Parathyroid adenoma (tissue), 2 donors: Measurements from ENCODE around the gene ABHD12.
A peak's percentile ranks its signal among the peaks of the same experiment; 100 is the strongest.

Experiments used
- H2AFZ ChIP-seq: fragments of 300-600 bp; sonication (generic); one replicate; pipeline ENCODE4 v1.7.0; 2017; ENCODE audit warnings: antibody characterized with exemption, mild to moderate bottlenecking
- H3K27ac ChIP-seq: fragments of 300-600 bp; sonication (generic); one replicate; pipeline ENCODE4 v1.7.0; 2017
- H3K27me3 ChIP-seq: fragments of 300-600 bp; sonication (generic); one replicate; pipeline ENCODE4 v1.7.0; 2017; ENCODE audit warnings: low read length; ENCODE audit not compliant: control insufficient read depth, insufficient read depth
- H3K36me3 ChIP-seq: fragments of 300-600 bp; sonication (generic); one replicate; pipeline ENCODE4 v1.7.0; 2017; ENCODE audit warnings: low read length; ENCODE audit not compliant: control insufficient read depth, insufficient read depth
- H3K4me1 ChIP-seq: fragments of 300-600 bp; sonication (generic); one replicate; pipeline ENCODE4 v1.7.0; 2017; ENCODE audit warnings: control low read depth
- H3K4me2 ChIP-seq: fragments of 300-600 bp; sonication (generic); one replicate; pipeline ENCODE4 v1.7.0; 2017; ENCODE audit warnings: low read length
- H3K4me3 ChIP-seq: fragments of 300-600 bp; sonication (generic); one replicate; pipeline ENCODE4 v1.7.0; 2017; ENCODE audit warnings: low read depth, low read length
- H3K79me2 ChIP-seq: fragments of 300-600 bp; sonication (generic); one replicate; pipeline ENCODE4 v1.7.0; 2017; ENCODE audit warnings: control low read depth
- H3K9ac ChIP-seq: fragments of 300-600 bp; sonication (generic); one replicate; pipeline ENCODE4 v1.7.0; 2017; ENCODE audit warnings: mild to moderate bottlenecking
- H3K9me3 ChIP-seq: fragments of 300-600 bp; sonication (generic); one replicate; pipeline ENCODE4 v1.7.0; 2017; ENCODE audit warnings: low read length; ENCODE audit not compliant: control insufficient read depth
- CTCF ChIP-seq: fragments of 300-600 bp; sonication (generic); IDR thresholded peaks from one replicate; pipeline ENCODE4 v1.7.0; 2017; ENCODE audit warnings: antibody characterized with exemption, mild to moderate bottlenecking
- donor health status: primary hyperparathyroidism.

ABHD12 gene

GRCh38 chr20:25310921-25311728 lies 79.5 kb downstream of the ABHD12 start:
- Histone ChIP-seq H3K27ac (no peak overlapping the region), H3K27me3 (no peaks in the 10 kb centered on the region), H3K4me2 (peak overlapping the region; percentile 22), H3K79me2 (peaks cover 2% of the 10 kb centered on the region), H3K9me3 (no peaks in the 10 kb centered on the region), H2AFZ (no peak overlapping the region), H3K4me1 (peaks cover 11% of the 10 kb centered on the region), H3K36me3 (no peaks in the 10 kb centered on the region), H3K4me3 (no peak overlapping the region), H3K9ac (no peak overlapping the region)
- no peak for TF ChIP-seq CTCF

- no peak overlapping the region for H3K9ac ChIP-seq
Observed at GRCh38 chr20:25310268-25310920, 80.2 kb downstream of the ABHD12 start.

GRCh38 chr20:25309395-25310267 lies 81.0 kb downstream of the ABHD12 start:
- peaks cover 11% of the 10 kb centered on the region for H3K4me1 ChIP-seq
- H3K9me3 ChIP-seq = no peaks in the 10 kb centered on the region
- H3K4me2 ChIP-seq = peak overlapping the region; percentile 10
- no peak overlapping the region for H3K27ac ChIP-seq
- H3K36me3 ChIP-seq = no peaks in the 10 kb centered on the region
- no peaks in the 10 kb centered on the region for H3K27me3 ChIP-seq
- H3K79me2 ChIP-seq = peaks cover 2% of the 10 kb centered on the region
- H3K9ac ChIP-seq = no peak overlapping the region
- no peak overlapping the region for H2AFZ ChIP-seq
- peak overlapping the region; percentile 0 for H3K4me3 ChIP-seq
- no peak for TF ChIP-seq CTCF

More at GRCh38 chr20:25310268-25310920, 80.2 kb downstream of the ABHD12 start:
- peaks cover 11% of the 10 kb centered on the region for H3K4me1 ChIP-seq
- peak; percentile 40 for TF ChIP-seq CTCF
- peaks cover 2% of the 10 kb centered on the region for H3K79me2 ChIP-seq
- H2AFZ ChIP-seq = no peak overlapping the region
- H3K9me3 ChIP-seq = no peaks in the 10 kb centered on the region
- peak overlapping the region; percentile 0 for H3K4me3 ChIP-seq
- peak overlapping the region; percentile 36 for H3K27ac ChIP-seq
- peak overlapping the region; percentile 22 for H3K4me2 ChIP-seq
- no peaks in the 10 kb centered on the region for H3K27me3 ChIP-seq
- no peaks in the 10 kb centered on the region for H3K36me3 ChIP-seq

GRCh38 chr20:25308671-25309394 lies 81.8 kb downstream of the ABHD12 start:
- H3K4me3 ChIP-seq = no peak overlapping the region
- H3K27me3 ChIP-seq = no peaks in the 10 kb centered on the region
- H2AFZ ChIP-seq = no peak overlapping the region
- H3K36me3 ChIP-seq = no peaks in the 10 kb centered on the region
- H3K9me3 ChIP-seq = no peaks in the 10 kb centered on the region
- no peak overlapping the region for H3K9ac ChIP-seq
- H3K27ac ChIP-seq = no peak overlapping the region
- H3K4me2 ChIP-seq = no peak overlapping the region
- H3K4me1 ChIP-seq = peaks cover 11% of the 10 kb centered on the region
- TF ChIP-seq CTCF = no peak
- peaks cover 2% of the 10 kb centered on the region for H3K79me2 ChIP-seq
